Measurements from ENCODE around the gene SLAIN1.

- no peak for TF ChIP-seq CTCF (IDR thresholded peaks at IDR 0.05)
- TF ChIP-seq POLR2A (IDR thresholded peaks at IDR 0.05) = no peak
Observed at GRCh38 chr13:77715233-77715891, 17.9 kb downstream of the SLAIN1 start.

All from Peyer's patch (tissue), 4 donors.